ENCODE data around the gene HLF. TPM values are rescaled to one million over a fixed set of nuclear protein-coding genes. Genes with fewer than 3 reads are reported as not detected.

HLF gene
- total RNA-seq, 1 experiment from 2014 or later, result 0.13 TPM

- Histone ChIP-seq H3K36me3 (ENCODE audit: control insufficient read depth, insufficient read depth, low read length) (no peaks in the 10 kb centered on the region), H3K27ac (ENCODE audit: low read length) (no peak overlapping the region), H3K9me3 (ENCODE audit: control insufficient read depth, insufficient read depth, low read depth, low read length) (no peaks in the 10 kb centered on the region), H3K4me3 (ENCODE audit: low read depth in 2 of 2, low read length in 2 of 2) (no peak overlapping the region), H3K4me1 (ENCODE audit: control insufficient read depth, insufficient read depth, low read length) (no peaks in the 10 kb centered on the region), H3K27me3 (ENCODE audit: control insufficient read depth, insufficient read depth, low read length) (peaks cover 2% of the 10 kb centered on the region; the same call in 1 of the 2 replicates)
- CTCF ChIA-PET, result no interaction called here
- POLR2A ChIA-PET, result no interaction called here
- BruUV-seq (replicated peaks), result no TSS peak
- in situ Hi-C loops (cut with HindIII; ENCODE audit: low pct_unique_long_range_greater_than_20kb, low sequenced_read_pairs) (no loop called here), intact Hi-C loops (cut with micrococcal nuclease; ENCODE audit: unreplicated experiment) (no loop called here)
- no peak for TF ChIP-seq SIN3A (IDR thresholded peaks at IDR 0.05; ENCODE audit: borderline replicate concordance, insufficient read depth, low read depth, low read length)
- TF ChIP-seq POLR2AphosphoS5 (IDR thresholded peaks at IDR 0.05; ENCODE audit: low read depth, low read length), result no peak
- no peak for TF ChIP-seq CTCF (IDR thresholded peaks at IDR 0.05)
- TF ChIP-seq TCF7L2 (IDR thresholded peaks at IDR 0.05; ENCODE audit: low read depth, low read length), result no peak
- TF ChIP-seq REST (IDR thresholded peaks at IDR 0.05; ENCODE audit: insufficient read depth in 1 of 2, low read depth in 2 of 2, low read length in 1 of 2), result no peak
- ATAC-seq (no peak), DNase-seq (ENCODE audit: low read depth, low spot score) (no peak)
Observed at GRCh38 chr17:55274355-55275255, 9.8 kb downstream of the HLF start.

- ChIA-PET POLR2A (no interaction called here), CTCF (no interaction called here)
- intact Hi-C loops (cut with micrococcal nuclease; ENCODE audit: unreplicated experiment), result no loop called here
- no peak for ATAC-seq
- H3K27ac ChIP-seq (ENCODE audit: low read length), result no peak overlapping the region
- H3K9me3 ChIP-seq (ENCODE audit: control insufficient read depth, insufficient read depth, low read depth, low read length), result no peaks in the 10 kb centered on the region
- TF ChIP-seq TCF7L2 (IDR thresholded peaks at IDR 0.05; ENCODE audit: low read depth, low read length) (no peak), REST (IDR thresholded peaks at IDR 0.05; ENCODE audit: insufficient read depth in 1 of 2, low read depth in 2 of 2, low read length in 1 of 2) (no peak), SIN3A (IDR thresholded peaks at IDR 0.05; ENCODE audit: borderline replicate concordance, insufficient read depth, low read depth, low read length) (no peak), CTCF (IDR thresholded peaks at IDR 0.05) (no peak), POLR2AphosphoS5 (IDR thresholded peaks at IDR 0.05; ENCODE audit: low read depth, low read length) (no peak)
- H3K4me1 ChIP-seq (ENCODE audit: control insufficient read depth, insufficient read depth, low read length), result no peaks in the 10 kb centered on the region
- DNase-seq (ENCODE audit: low read depth, low spot score), result no peak
- H3K27me3 ChIP-seq (ENCODE audit: control insufficient read depth, insufficient read depth, low read length), result peaks cover 2% of the 10 kb centered on the region; the same call in 1 of the 2 replicates
- in situ Hi-C loops (cut with HindIII; ENCODE audit: low pct_unique_long_range_greater_than_20kb, low sequenced_read_pairs), result no loop called here
- H3K36me3 ChIP-seq (ENCODE audit: control insufficient read depth, insufficient read depth, low read length), result no peaks in the 10 kb centered on the region
- H3K4me3 ChIP-seq (ENCODE audit: low read depth in 2 of 2, low read length in 2 of 2), result no peak overlapping the region
- no TSS peak for BruUV-seq (replicated peaks)
Observed at GRCh38 chr17:55275894-55276804, 11.4 kb downstream of the HLF start.

Measured in Panc1 (cell line).